HG02588 (cell line): ENCODE results near the gene ORMDL2.
"Not testable (repeated sequence)": the region's sequence is repeated elsewhere in the genome, so short reads cannot be mapped to it uniquely, and the experiment has no call there.

Source experiments
- ATAC-seq: cut with Tn5 transposase; IDR thresholded peaks from one replicate; pipeline ENCODE4 v1.9.1; 2021; ENCODE audit warnings: mild to moderate bottlenecking, moderate library complexity; ENCODE audit not compliant: unreplicated experiment

Gene ORMDL2

GRCh38 chr12:55850401-55850800 lies 32.6 kb downstream of the ORMDL2 start:
- ATAC-seq = no peak

GRCh38 chr12:55850893-55851292 lies 33.1 kb downstream of the ORMDL2 start:
- no peak for ATAC-seq

- no peak for ATAC-seq
Measured at GRCh38 chr12:55852740-55853139, 34.9 kb downstream of the ORMDL2 start.

GRCh38 chr12:55861396-55861795 lies 43.6 kb downstream of the ORMDL2 start:
- ATAC-seq = no peak

- ATAC-seq = no peak
Measured at GRCh38 chr12:55861871-55862270, 44.0 kb downstream of the ORMDL2 start.

- ATAC-seq = no peak
Measured at GRCh38 chr12:55862286-55862685, 44.4 kb downstream of the ORMDL2 start.

GRCh38 chr12:55862931-55863330 lies 45.1 kb downstream of the ORMDL2 start:
- not testable (repeated sequence) for ATAC-seq

- ATAC-seq = no peak
Measured at GRCh38 chr12:55865327-55865726, 47.5 kb downstream of the ORMDL2 start.

- ATAC-seq = not testable (repeated sequence)
Measured at GRCh38 chr12:55866454-55867004, 48.7 kb downstream of the ORMDL2 start.
